ENCODE results near the gene ATP8A2.

DNA sequence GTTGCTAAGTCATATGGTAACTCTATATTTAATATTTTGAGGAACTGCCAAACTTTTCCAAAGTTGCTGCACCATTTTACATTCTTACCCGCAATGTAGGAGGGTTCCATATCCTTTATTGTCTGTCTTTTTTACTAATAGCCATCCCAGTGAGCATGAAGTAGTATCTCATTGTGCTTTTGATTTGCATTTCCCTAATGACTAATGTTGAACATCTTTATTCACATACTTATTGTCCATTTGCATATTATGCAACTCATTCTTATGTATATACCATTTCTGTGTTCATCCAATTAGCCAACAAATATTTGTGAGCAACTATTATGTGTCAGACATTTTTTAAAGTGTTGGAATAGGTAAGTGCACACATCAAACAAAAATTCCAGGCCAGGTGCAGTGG lies 20.4 kb upstream of the ATP8A2 start:
- TF ChIP-seq, protein P1, sequence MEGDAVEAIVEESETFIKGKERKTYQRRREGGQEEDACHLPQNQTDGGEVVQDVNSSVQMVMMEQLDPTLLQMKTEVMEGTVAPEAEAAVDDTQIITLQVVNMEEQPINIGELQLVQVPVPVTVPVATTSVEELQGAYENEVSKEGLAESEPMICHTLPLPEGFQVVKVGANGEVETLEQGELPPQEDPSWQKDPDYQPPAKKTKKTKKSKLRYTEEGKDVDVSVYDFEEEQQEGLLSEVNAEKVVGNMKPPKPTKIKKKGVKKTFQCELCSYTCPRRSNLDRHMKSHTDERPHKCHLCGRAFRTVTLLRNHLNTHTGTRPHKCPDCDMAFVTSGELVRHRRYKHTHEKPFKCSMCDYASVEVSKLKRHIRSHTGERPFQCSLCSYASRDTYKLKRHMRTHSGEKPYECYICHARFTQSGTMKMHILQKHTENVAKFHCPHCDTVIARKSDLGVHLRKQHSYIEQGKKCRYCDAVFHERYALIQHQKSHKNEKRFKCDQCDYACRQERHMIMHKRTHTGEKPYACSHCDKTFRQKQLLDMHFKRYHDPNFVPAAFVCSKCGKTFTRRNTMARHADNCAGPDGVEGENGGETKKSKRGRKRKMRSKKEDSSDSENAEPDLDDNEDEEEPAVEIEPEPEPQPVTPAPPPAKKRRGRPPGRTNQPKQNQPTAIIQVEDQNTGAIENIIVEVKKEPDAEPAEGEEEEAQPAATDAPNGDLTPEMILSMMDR (conservative IDR thresholded peaks at IDR 0.05): no peak
- no peak for TF ChIP-seq EZH2 (IDR thresholded peaks at IDR 0.05; ENCODE audit: low read depth)
